GM12892 (cell line): Measurements from ENCODE around the gene HDHD5.

ENCODE experiments used
- POLR2A ChIP-seq: IDR thresholded peaks from 2 replicates; pipeline ENCODE4 v1.6.1; 2011; ENCODE audit warnings: low read depth, low read length, control low read depth
- POLR2AphosphoS5 ChIP-seq: IDR thresholded peaks from 2 replicates; pipeline ENCODE4 v1.6.1; 2011; ENCODE audit warnings: low read depth, low read length, control low read depth
- TAF1 ChIP-seq: IDR thresholded peaks from 2 replicates; pipeline ENCODE4 v1.6.1; 2011; ENCODE audit warnings: low read depth, mild to moderate bottlenecking, control low read depth, low read length, borderline replicate concordance

DNA sequence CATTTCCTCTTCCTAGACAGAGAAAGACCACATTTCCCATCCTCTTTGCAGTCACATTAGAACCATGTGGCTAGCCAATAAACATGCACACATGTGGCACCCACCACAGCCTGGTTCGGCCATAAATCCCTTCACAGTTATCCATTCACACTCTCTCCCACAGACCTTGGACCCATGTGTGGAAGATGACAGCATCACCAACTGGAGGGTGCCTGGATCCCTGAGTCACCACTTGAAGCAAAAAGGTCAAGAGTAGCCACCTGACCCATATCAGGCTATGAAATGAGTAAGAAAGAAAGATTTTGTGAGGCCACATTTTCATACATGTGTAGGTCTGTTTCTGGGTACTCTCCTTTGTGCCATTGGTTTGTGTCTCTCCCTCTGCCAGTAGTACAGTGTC is 28.9 kb downstream of the HDHD5 start:
- TF ChIP-seq POLR2AphosphoS5 (no peak), POLR2A (no peak), TAF1 (no peak)
